ENCODE data around the gene ADH1A.

GRCh38 chr4:99330648-99331047 is 39.9 kb upstream of the ADH1A start:
- no peak for TF ChIP-seq POLR2A (IDR thresholded peaks at IDR 0.05)
- no peak for TF ChIP-seq CTCF (IDR thresholded peaks at IDR 0.05)

Measured in uterus (tissue), 2 donors.